CD1c-positive myeloid dendritic cell (primary cell): ENCODE results near the gene SHMT1.
"Not testable (repeated sequence)": the region's sequence is repeated elsewhere in the genome, so short reads cannot be mapped to it uniquely, and the experiment has no call there.

Source experiments
- DNase-seq: peaks from one replicate; pipeline ENCODE4 v3.0.0-alpha.2; 2016; ENCODE audit errors: extremely low spot score

The SHMT1 gene

GRCh38 chr17:18378614-18379013 lies 15.3 kb upstream of the SHMT1 start:
- not testable (repeated sequence) for DNase-seq

DNA sequence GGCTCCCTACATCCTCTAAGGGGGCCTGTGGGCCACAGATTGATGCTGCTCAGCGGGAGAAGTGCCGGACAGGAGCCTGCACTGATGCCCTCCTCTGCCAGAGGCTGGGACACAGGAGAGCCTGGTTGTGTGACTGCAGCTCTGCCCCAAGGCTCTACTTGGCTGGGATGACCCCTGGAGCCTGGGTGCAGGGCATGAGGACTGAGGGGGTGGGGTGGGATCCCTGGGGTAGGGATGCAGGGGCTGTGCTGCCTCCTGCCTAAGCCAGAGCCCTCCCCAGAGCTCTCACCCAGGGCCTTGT lies 14.8 kb upstream of the SHMT1 start:
- DNase-seq = no peak

DNA sequence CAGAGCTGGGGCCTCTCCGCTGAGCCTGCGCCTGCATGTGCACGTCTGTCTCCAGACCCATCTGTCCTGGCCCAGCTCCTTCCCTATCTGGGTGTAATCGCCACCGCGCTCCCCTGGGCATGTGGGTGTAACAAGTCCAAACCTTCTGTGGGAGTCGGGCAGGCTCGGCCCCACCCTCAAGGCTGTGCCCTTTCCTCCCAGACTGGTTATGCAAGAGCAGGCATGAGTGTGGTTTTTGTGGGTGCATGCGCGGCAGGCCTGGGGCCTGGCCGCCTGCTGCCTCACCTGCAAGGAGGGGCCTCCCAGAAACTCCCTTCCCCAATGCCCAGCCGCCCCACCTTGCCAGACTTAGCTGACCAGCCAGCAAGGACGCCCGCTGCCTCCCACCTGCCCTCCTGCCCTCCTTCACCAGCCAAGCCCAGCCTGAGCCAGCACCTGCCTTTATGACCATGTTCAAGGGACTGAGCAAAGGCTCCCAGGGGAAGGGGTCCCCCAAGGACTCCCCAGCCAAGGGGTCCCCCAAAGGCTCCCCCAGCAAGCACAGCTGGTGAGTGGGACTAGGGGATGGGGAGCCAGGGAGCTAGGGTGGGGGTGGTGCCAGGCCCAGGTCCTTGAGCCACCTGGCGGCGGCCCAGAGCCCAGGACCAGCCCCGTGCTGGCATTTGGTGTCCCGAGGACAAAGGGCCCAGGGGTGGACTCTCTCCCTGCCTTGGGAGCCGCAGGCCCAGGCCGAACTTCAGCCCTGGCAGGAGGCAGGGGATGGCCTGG lies 14.3 kb upstream of the SHMT1 start, which contains the start of gene EVPLL:
TSS of gene EVPLL (plus strand) at position 342 of the 768 bp plus-strand sequence. CDS start 3,160 bp downstream, outside the sequence.
- DNase-seq = peak; percentile 86

DNA sequence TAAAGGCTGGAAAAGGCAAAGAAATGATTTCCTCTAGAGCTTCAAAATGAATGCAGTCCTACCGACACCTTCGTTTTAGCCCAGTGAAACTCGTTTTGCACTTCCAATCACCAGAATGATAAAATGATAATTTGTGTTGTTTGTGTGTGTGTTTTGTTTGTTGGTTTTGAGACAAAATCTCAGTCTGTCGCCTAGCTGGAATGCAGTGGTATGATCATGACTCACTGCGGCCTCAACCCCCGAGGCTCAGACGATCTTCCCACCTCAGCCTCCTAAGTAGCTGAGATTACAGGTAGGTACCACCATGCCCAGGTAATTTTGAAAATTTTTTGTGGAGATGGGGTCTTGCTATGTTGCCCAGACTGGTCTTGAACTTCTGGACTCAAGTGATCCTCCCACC lies 10.9 kb upstream of the SHMT1 start:
- no peak for DNase-seq

DNA sequence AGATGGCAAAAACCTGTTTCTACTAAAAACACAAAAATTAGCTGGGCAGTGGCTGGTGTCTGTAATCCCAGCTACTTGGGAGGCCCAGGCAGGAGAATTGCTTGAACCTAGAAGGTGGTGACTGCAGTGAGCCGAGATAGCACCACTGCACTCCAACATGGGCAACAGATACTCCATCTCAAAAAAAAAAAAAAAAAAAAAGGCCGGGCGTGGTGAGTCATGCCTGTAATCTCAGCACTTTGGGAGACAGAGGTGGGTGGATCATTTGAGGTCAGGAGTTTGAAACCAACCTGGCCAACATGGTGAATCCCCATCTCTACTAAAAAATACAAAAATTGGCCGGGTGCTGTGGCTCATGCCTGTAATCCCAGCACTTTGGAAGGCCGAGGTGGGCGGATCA lies 9.8 kb upstream of the SHMT1 start:
- DNase-seq = not testable (repeated sequence)

GRCh38 chr17:18371455-18371854 lies 8.1 kb upstream of the SHMT1 start:
- DNase-seq = no peak

DNA sequence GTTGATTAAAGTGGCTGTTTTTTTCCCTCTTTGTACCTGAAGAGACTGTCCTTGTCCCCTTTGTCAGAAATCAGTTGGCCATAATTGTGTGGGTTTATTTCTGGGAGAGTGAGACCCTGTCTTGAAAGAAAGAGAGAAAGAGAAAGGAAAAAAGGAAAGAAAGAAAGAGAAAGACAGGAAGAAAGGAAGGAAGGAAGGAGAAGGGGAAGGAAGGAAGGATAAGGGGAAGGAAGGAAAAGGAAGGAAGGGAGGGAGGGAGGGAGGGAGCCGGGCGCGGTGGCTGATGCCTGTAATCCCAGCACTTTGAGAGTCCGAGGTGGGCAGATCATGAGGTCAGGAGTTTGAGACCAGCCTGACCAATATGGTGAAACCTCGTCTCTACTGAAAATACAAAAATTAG lies 7.4 kb upstream of the SHMT1 start:
- DNase-seq = no peak

GRCh38 chr17:18368946-18369345 lies 5.6 kb upstream of the SHMT1 start:
- no peak for DNase-seq

GRCh38 chr17:18364166-18364565 lies 816 bp upstream of the SHMT1 start:
- DNase-seq = no peak

- no peak for DNase-seq
These were observed 651 bp downstream of the SHMT1 start for GRCh38 chr17:18362698-18363100.

DNA sequence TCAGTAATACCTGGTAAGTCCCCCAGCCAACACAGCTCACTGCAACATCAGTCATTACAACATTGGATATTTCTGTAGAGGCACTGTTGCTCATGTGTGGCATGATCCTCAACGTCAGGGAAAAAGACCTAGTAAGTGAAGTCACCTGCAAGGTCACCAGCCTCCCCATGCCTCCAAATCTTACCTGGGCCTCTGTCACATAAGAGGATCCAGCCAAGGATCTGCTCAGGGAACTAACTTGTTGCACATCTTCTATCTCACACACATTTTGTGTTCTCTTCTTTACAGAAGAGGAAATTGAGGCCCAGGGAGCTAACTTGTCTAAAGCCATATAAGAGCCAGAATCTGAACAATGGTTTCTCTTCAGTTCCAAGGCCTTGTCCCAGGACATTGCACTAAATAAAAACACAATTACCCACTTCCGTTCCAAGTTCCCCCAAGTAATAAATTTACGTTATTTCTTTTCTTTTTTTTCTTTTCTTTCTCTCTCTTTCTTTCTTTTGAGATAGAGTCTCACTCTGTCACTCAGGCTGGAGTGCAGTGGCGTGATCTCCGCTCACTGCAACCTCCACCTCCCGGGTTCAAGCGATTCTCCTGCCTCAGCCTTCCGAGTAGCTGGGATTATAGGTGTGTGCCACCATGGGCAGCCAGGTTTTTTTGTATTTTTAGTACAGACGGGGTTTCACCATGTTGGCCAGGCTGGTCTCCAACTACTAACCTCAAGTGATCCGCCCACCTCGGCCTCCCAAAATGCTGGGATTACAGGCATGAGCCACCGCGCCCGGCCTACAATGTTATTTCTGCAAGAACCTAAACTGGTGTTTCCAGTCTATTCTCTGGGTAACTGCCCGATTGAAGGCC lies 1.3 kb downstream of the SHMT1 start:
- no peak for DNase-seq

DNA sequence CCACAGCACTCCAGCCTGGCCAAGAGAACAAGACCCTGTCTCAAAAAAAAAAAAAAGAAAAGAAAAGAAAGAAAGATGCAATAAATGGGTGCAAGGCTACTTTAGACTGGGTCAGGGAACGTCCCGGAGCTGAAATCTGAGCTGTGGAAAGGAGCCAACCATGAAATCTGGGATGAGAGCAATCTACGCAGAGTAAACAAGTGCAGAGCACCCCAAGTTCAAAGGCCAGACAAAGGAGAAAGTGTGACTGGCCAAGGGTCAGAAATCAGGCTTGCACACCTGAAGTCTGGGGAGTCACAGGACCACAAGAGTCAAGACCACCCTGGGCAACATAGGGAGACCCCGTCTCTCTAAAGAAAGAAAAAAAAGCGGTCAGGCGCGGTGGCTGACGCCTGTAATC lies 2.8 kb downstream of the SHMT1 start:
- DNase-seq = no peak

DNA sequence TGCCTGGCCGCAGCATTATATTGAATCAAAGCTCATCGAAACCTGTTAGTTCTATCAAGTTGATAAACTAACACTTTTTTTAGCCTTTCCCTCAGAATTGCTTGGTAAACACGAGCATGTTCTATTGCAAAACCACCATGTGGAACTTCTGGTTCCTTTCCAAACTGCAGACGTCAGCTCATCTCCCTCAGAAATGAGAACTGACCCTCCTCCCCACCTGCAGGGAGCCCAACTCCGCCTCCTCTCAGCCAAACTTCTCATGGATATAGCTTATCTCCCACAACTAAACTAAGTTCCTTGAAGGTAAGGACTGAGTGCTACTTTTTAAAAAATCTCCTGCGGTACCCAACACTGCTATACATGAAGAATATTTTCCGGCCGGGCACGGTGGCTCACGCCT lies 6.7 kb downstream of the SHMT1 start:
- DNase-seq = peak; percentile 86

GRCh38 chr17:18353541-18353940 lies 9.8 kb downstream of the SHMT1 start:
- no peak for DNase-seq

- no peak for DNase-seq
These were observed 19.3 kb downstream of the SHMT1 start for GRCh38 chr17:18344021-18344420.

GRCh38 chr17:18339933-18340332 lies 23.4 kb downstream of the SHMT1 start:
- no peak for DNase-seq

- DNase-seq = not testable (repeated sequence)
These were observed 25.2 kb downstream of the SHMT1 start for GRCh38 chr17:18338158-18338557.

DNA sequence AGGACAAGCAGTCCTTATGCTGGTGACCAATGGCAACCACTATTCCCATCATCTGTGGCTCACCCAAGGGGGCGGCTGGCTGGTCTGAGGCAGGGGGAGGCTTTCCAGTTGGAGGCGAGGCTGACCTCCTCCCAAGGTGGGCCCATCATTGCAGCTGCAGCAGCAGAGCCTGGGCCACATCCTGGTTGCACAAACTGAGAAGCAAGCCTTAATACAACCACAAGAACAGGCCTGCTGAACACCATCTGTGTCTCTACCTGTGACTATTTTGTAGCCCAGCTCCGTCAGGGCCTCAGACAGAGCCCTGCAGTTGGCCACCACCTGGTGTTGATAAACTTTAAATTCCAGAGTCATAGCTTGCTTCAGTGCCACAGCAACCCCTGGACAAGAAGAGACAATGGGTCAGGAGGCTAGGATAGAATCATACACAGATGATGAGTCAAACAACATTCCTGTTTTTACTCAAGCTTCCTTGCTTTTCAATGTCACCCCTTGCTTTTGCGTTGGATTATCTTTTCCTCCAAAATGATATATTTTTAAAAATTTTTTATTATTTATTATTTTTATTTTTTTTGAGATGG lies 30.4 kb downstream of the SHMT1 start:
- DNase-seq = no peak

DNA sequence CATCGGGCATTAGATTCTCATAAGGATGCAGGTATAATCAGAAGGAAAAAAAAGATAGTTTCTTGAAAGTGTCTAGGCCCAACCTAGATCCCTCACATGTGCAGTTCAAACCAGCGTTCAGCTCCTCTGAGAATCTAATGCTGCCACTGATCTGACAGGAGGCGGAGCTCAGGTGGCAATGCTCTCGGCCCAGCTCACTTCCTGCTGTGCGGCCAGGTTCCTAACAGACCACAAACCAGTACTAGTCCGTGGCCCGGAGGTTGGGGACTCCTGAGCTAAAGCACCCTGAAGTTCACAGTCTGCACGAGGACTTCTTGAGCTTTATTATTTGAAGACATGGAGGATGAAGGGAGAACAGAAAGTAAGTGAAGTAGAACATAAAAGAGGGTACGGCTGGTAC lies 31.5 kb downstream of the SHMT1 start:
- DNase-seq = no peak

DNA sequence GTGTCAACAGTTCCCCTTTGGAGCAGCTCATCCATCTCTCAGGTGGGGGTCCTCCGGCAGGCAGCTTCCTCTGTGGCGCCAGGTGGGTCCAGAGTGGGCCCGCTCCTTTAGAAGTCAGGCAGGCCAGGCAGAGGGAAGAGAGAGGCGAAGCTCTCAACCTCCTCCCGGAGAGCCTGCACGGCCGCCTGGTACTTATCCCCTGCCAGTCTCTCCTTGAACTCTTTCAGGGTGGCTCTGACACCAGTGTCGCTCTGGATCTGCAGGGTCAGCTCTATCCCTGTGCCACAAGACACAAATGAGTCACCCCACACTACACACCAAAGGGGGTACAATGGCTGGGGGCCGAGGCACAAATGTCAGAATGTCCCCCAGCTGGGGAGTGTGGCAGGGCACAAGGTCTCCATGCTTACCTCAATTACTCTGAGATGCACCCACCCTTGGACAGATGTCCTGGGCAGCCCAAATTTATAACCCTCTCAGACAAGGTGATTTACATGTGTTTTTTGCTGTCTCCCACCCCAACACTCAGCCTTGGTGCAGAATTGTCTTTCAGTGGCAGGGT lies 34.6 kb downstream of the SHMT1 start:
- DNase-seq = no peak

GRCh38 chr17:18327556-18327955 lies 35.8 kb downstream of the SHMT1 start:
- no peak for DNase-seq

GRCh38 chr17:18327093-18327492 lies 36.3 kb downstream of the SHMT1 start:
- DNase-seq = no peak
